ENCODE results near the gene PABPN1. TPM values are rescaled to one million over a fixed set of nuclear protein-coding genes. Genes with fewer than 3 reads are reported as not detected.

Gene PABPN1
- total and polyA plus RNA-seq, 2 of the 13 experiments (the other 11 are each of a cell fraction or from before 2014, with no cell fraction given), result 233 to 524 TPM

GRCh38 chr14:23302290-23303225 lies 18.7 kb upstream of the PABPN1 start, which contains the start of gene PPP1R3E (continued):
- TF ChIP-seq NFIB (CRISPR knock-in tag; IDR thresholded peaks at IDR 0.05; ENCODE audit: borderline replicate concordance) (0 out of 2 replicates have a peak, but pooled peaks have one; percentile 87), HNRNPK (IDR thresholded peaks at IDR 0.05; ENCODE audit: low read depth, low read length, poor library complexity, severe bottlenecking) (no peak), PCBP1 (IDR thresholded peaks at IDR 0.05; ENCODE audit: borderline replicate concordance, low read depth, low read length) (no peak), EP300 (IDR thresholded peaks at IDR 0.05; ENCODE audit: low read depth in 2 of 2, low read length in 2 of 2) (no peak; a peak in 1 of 4 replicates), EP300 (CRISPR knock-in tag; IDR thresholded peaks at IDR 0.05; ENCODE audit: borderline replicate concordance) (peak; percentile 66; the same call in 1 of the 2 replicates), MEIS2 (CRISPR knock-in tag; IDR thresholded peaks at IDR 0.05) (peak; percentile 82), RORA (CRISPR knock-in tag; IDR thresholded peaks at IDR 0.05) (no peak), CBFB (CRISPR knock-in tag; IDR thresholded peaks at IDR 0.05) (peak; percentile 45; the same call in 1 of the 2 replicates), IRF1 (CRISPR knock-in tag; IDR thresholded peaks at IDR 0.05; ENCODE audit: low read depth) (no peak), TCF12 (IDR thresholded peaks at IDR 0.05) (no peak), TCF12 (CRISPR knock-in tag; IDR thresholded peaks at IDR 0.05) (peak; percentile 99), ZNF234 (CRISPR knock-in tag; conservative IDR thresholded peaks at IDR 0.05) (no peak), ZBTB4 (CRISPR knock-in tag; IDR thresholded peaks at IDR 0.05; ENCODE audit: borderline replicate concordance) (no peak; the same call in 1 of the 2 replicates), TBL1XR1 (IDR thresholded peaks at IDR 0.05; ENCODE audit: borderline replicate concordance, low read length, partially characterized antibody) (no peak), NR2F6 (IDR thresholded peaks at IDR 0.05) (peak; percentile 50; the same call in 1 of the 2 replicates), NR2F6 (CRISPR knock-in tag; IDR thresholded peaks at IDR 0.05) (peak; percentile 46; the same call in 1 of the 2 replicates), GZF1 (CRISPR knock-in tag; IDR thresholded peaks at IDR 0.05) (no peak; the same call in 1 of the 2 replicates), ARID5B (CRISPR knock-in tag; IDR thresholded peaks at IDR 0.05) (peak; percentile 49; the same call in 1 of the 2 replicates), NFYB (CRISPR knock-in tag; IDR thresholded peaks at IDR 0.05) (peak; percentile 49), ZFP82 (CRISPR knock-in tag; IDR thresholded peaks at IDR 0.05; ENCODE audit: borderline replicate concordance) (no peak)
- TF ChIP-seq, protein P1, sequence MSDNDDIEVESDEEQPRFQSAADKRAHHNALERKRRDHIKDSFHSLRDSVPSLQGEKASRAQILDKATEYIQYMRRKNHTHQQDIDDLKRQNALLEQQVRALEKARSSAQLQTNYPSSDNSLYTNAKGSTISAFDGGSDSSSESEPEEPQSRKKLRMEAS (IDR thresholded peaks at IDR 0.05), result no peak
